Gastrocnemius medialis (tissue), 4 donors: ENCODE results near the gene EPB41L4B. TPM values are rescaled to one million over a fixed set of nuclear protein-coding genes. Genes with fewer than 3 reads are reported as not detected.

Experiments
- ATAC-seq, 2 donors: fragments of 150-250 bp; one replicate each; pipeline ENCODE4 v1.9.1; 2016
- DNase-seq, 2 donors: peaks; one replicate each; pipeline ENCODE4 v3.0.0-alpha.2; 2019
- H3K27ac ChIP-seq, 4 donors: fragments of 200-600 bp; sonication (generic); 1 replicate in 1 of 4; 2 replicates in 3 of 4; pipeline ENCODE4 v1.5.1; 2016 to 2018; ENCODE audit warnings: mild to moderate bottlenecking in 2 of 4, moderate library complexity in 1 of 4
- H3K27me3 ChIP-seq, 3 donors: fragments of 200-600 bp; sonication (generic) in 2 of 3; 1 replicate in 1 of 3; 2 replicates in 2 of 3; pipeline versions ENCODE4 v1.5.1 to v1.6.0; 2016 to 2019; ENCODE audit warnings: mild to moderate bottlenecking in 1 of 3, moderate library complexity in 1 of 3
- H3K36me3 ChIP-seq, 2 donors: fragments of 200-600 bp; sonication (generic) in 1 of 2; one replicate each; pipeline ENCODE4 v1.5.1; 2017 to 2018
- H3K4me1 ChIP-seq, 2 donors: fragments of 200-600 bp; sonication (generic) in 1 of 2; one replicate each; pipeline ENCODE4 v1.5.1; 2016 to 2017; ENCODE audit warnings: mild to moderate bottlenecking in 2 of 2
- H3K4me3 ChIP-seq, 4 donors: fragments of 200-600 bp; sonication (generic) in 3 of 4; 1 replicate in 1 of 4; 2 replicates in 3 of 4; pipeline ENCODE4 v1.5.1; 2016 to 2019; ENCODE audit warnings: mild to moderate bottlenecking in 2 of 4
- H3K9me3 ChIP-seq, 3 donors: fragments of 200-600 bp; sonication (generic) in 2 of 3; 1 replicate in 1 of 3; 2 replicates in 2 of 3; pipeline ENCODE4 v1.5.1; 2016 to 2019
- POLR2A ChIP-seq, 2 donors: fragments of 450-650 bp; IDR thresholded peaks; one replicate each; pipeline ENCODE4 v1.6.1; 2017; ENCODE audit warnings: antibody characterized with exemption in 2 of 2, mild to moderate bottlenecking in 2 of 2, moderate library complexity in 2 of 2
- in situ Hi-C, 4 donors: fragments of 200-750 bp; cut with MboI; loops; one replicate each; pipeline versions ENCODE4 v1.15.0 to v1.8.0; 2017; ENCODE audit warnings: low sequenced_read_pairs in 4 of 4
- intact Hi-C: fragments of 100-400 bp; cut with DNase I; formaldehyde crosslinking; loops from one replicate; pipeline ENCODE4 v1.15.1; 2023; ENCODE audit warnings: low total_unique reads
- total RNA-seq, 4 donors: library from RNA; depleted of rRNA; stranded (reverse); fragments of >200 nt; gene quantifications; one replicate each; pipeline versions ENCODE4 v1.1.0 to v1.2.3, GENCODE V29; 2016
- TF ChIP-seq, protein P1 (sequence below), 5 experiments: fragments of 450-650 bp in 3 of 5; fragments of 200-600 bp in 2 of 5; sonication (generic) in 2 of 5; IDR thresholded peaks in 4 of 5; conservative IDR thresholded peaks in 1 of 5; 1 replicate in 4 of 5; 2 replicates in 1 of 5; pipeline ENCODE4 v1.5.1; 2016 to 2019; ENCODE audit warnings: antibody characterized with exemption in 5 of 5, mild to moderate bottlenecking in 3 of 5, moderate library complexity in 3 of 5

The EPB41L4B gene
- total RNA-seq, 4 donors from 2014 or later: 3.8 to 6.9 (median 6.1) TPM

GRCh38 chr9:109354190-109354589 is 33.3 kb upstream of the EPB41L4B start:
- in situ Hi-C loops (no loop called here), intact Hi-C loops (no loop called here)
- no peaks in the 10 kb centered on the region for H3K9me3 ChIP-seq
- no peaks in the 10 kb centered on the region for H3K4me1 ChIP-seq
- no peaks in the 10 kb centered on the region for H3K27me3 ChIP-seq
- ATAC-seq: no peak
- H3K36me3 ChIP-seq: no peaks in the 10 kb centered on the region
- H3K27ac ChIP-seq: no peak overlapping the region
- H3K4me3 ChIP-seq: no peak overlapping the region
- TF ChIP-seq, protein P1, sequence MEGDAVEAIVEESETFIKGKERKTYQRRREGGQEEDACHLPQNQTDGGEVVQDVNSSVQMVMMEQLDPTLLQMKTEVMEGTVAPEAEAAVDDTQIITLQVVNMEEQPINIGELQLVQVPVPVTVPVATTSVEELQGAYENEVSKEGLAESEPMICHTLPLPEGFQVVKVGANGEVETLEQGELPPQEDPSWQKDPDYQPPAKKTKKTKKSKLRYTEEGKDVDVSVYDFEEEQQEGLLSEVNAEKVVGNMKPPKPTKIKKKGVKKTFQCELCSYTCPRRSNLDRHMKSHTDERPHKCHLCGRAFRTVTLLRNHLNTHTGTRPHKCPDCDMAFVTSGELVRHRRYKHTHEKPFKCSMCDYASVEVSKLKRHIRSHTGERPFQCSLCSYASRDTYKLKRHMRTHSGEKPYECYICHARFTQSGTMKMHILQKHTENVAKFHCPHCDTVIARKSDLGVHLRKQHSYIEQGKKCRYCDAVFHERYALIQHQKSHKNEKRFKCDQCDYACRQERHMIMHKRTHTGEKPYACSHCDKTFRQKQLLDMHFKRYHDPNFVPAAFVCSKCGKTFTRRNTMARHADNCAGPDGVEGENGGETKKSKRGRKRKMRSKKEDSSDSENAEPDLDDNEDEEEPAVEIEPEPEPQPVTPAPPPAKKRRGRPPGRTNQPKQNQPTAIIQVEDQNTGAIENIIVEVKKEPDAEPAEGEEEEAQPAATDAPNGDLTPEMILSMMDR (IDR thresholded peaks at IDR 0.05 in 4 of 5, conservative IDR thresholded peaks at IDR 0.05 in 1 of 5): no peak
- TF ChIP-seq POLR2A (IDR thresholded peaks at IDR 0.05): no peak
- DNase-seq: no peak

DNA sequence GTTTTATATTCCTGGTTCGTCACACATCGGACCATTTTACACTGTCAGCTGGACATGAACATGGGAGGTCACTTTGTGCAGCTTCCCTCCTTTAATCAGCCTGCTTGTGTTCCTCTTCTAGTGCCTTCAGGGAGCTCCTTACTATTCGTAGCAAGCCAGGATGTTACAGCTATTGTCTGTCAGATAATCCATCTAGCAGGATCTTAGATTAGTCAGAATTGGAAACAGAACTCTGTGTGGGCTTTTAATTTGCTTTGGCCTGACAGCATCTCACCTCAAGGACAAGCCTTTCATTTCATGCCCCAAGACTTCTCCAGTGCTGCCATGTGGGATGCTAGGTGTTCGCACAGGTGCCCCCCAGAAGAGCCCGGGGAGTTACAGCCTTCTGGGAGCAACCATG is 30.2 kb upstream of the EPB41L4B start:
- no peak overlapping the region for H3K4me3 ChIP-seq
- no peaks in the 10 kb centered on the region for H3K4me1 ChIP-seq
- DNase-seq (no peak), ATAC-seq (no peak)
- TF ChIP-seq, protein P1 (IDR thresholded peaks at IDR 0.05 in 4 of 5, conservative IDR thresholded peaks at IDR 0.05 in 1 of 5): no peak
- TF ChIP-seq POLR2A (IDR thresholded peaks at IDR 0.05): no peak
- H3K9me3 ChIP-seq: no peaks in the 10 kb centered on the region
- intact Hi-C loops (no loop called here), in situ Hi-C loops (no loop called here)
- no peaks in the 10 kb centered on the region for H3K36me3 ChIP-seq
- no peaks in the 10 kb centered on the region for H3K27me3 ChIP-seq
- H3K27ac ChIP-seq: no peak overlapping the region

GRCh38 chr9:109349421-109349846 is 28.6 kb upstream of the EPB41L4B start:
- H3K4me1 ChIP-seq: no peaks in the 10 kb centered on the region
- ATAC-seq: no peak
- H3K4me3 ChIP-seq: no peak overlapping the region
- H3K27ac ChIP-seq: no peak overlapping the region
- no peaks in the 10 kb centered on the region for H3K9me3 ChIP-seq
- no peak for TF ChIP-seq POLR2A (IDR thresholded peaks at IDR 0.05)
- TF ChIP-seq, protein P1 (IDR thresholded peaks at IDR 0.05 in 4 of 5, conservative IDR thresholded peaks at IDR 0.05 in 1 of 5): no peak
- in situ Hi-C loops (no loop called here), intact Hi-C loops (no loop called here)
- H3K27me3 ChIP-seq: no peaks in the 10 kb centered on the region
- no peak for DNase-seq
- no peaks in the 10 kb centered on the region for H3K36me3 ChIP-seq

GRCh38 chr9:109346904-109347303 is 26.0 kb upstream of the EPB41L4B start:
- Histone ChIP-seq H3K9me3 (no peaks in the 10 kb centered on the region), H3K4me3 (no peak overlapping the region), H3K4me1 (no peaks in the 10 kb centered on the region), H3K36me3 (no peaks in the 10 kb centered on the region), H3K27ac (no peak overlapping the region), H3K27me3 (no peaks in the 10 kb centered on the region)
- in situ Hi-C loops: no loop called here
- DNase-seq (no peak), ATAC-seq (no peak)
- TF ChIP-seq, protein P1 (IDR thresholded peaks at IDR 0.05 in 4 of 5, conservative IDR thresholded peaks at IDR 0.05 in 1 of 5): no peak
- TF ChIP-seq POLR2A (IDR thresholded peaks at IDR 0.05): no peak
- intact Hi-C loops: no loop called here

DNA sequence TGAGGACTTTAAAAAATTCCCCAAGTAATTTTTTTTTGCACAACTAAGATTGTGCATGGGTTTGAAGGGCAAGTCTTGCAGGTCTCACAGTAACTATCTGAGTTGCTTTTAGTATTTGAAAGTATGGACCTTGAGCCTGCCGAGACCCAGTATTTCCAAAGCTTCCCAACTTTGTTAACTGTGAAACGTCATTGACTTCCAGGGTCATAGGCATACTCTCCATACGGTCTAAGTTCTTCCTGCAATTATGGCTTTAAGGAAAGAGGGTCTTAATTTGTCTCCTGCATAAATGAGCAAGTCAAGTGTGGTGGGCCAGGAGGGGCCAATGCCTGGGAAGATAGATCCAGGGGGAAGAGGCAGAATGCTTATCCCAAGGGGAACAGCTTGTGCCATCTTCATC is 24.0 kb upstream of the EPB41L4B start:
- TF ChIP-seq, protein P1 (IDR thresholded peaks at IDR 0.05 in 4 of 5, conservative IDR thresholded peaks at IDR 0.05 in 1 of 5): no peak
- no peak for TF ChIP-seq POLR2A (IDR thresholded peaks at IDR 0.05)

More for the DNA sequence above, 24.0 kb upstream of the EPB41L4B start:
- DNase-seq (no peak), ATAC-seq (no peak)
- H3K9me3 ChIP-seq: no peaks in the 10 kb centered on the region
- in situ Hi-C loops (no loop called here), intact Hi-C loops (no loop called here)
- no peak overlapping the region for H3K4me3 ChIP-seq
- no peak overlapping the region for H3K27ac ChIP-seq
- no peaks in the 10 kb centered on the region for H3K36me3 ChIP-seq
- H3K4me1 ChIP-seq: no peaks in the 10 kb centered on the region
- H3K27me3 ChIP-seq: no peaks in the 10 kb centered on the region
